ENCODE measurements around the gene OR4D10. TPM values are rescaled to one million over a fixed set of nuclear protein-coding genes. Genes with fewer than 3 reads are reported as not detected.

OR4D10 gene
- total and polyA plus RNA-seq, 10 of the 15 experiments (the other 5 are each of a cell fraction or from before 2014, with no cell fraction given), result not detected

DNA sequence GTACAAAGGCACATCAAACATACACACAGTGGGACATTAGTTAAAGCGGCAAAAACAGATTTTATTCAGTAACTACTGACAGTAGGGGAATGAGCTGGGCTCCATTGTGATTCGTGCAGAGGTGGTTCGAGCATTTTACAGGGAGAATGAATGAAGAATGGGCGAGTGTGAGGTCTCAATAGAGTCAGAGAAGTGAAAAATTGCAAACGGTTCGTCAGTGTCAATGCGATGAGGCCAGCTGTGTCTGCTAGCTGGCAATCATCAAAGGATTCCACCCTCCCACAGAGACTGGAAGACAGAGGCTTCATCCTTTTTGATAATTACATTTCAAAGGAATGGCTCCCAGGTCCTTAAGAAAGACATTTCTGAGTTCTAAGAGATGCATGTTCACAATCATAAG is 55.6 kb downstream of the OR4D10 start:
- ATAC-seq, result no peak
- peak; percentile 31 for FAIRE-seq
- BruUV-seq (replicated peaks), result no TSS peak
- no peaks in the 10 kb centered on the region for H3K27me3 ChIP-seq (replicated peaks in 1 of 2; ENCODE audit: control insufficient read depth in 2 of 2, insufficient read depth in 2 of 2, low read length in 1 of 2)
- H2AFZ ChIP-seq (ENCODE audit: control insufficient read depth, low read depth, low read length), result no peak overlapping the region
- ChIA-PET SMC1A (ENCODE audit: uncharacterized antibody, unreplicated experiment) (no interaction called here), RAD21 (ENCODE audit: unreplicated experiment) (interaction anchor here (1.5 kb wide), 1 partner anchor 8 kb away, joined by 5 read pairs; no protein-coding TSS in a partner anchor), POLR2A (no interaction called here), CTCF (no interaction called here)
- H3K4me1 ChIP-seq (ENCODE audit: control insufficient read depth, insufficient read depth, low read length), result no peaks in the 10 kb centered on the region
- H3K36me3 ChIP-seq (ENCODE audit: control insufficient read depth in 2 of 2, insufficient read depth in 2 of 2, low read length in 1 of 2), result no peaks in the 10 kb centered on the region
- no peak overlapping the region for H3K4me3 ChIP-seq
- no peak for TF ChIP-seq MYC (IDR thresholded peaks at IDR 0.05; ENCODE audit: insufficient read depth, insufficient read length, insufficient replicate concordance, low read length, severe bottlenecking)
- no peak for TF ChIP-seq MXI1 (IDR thresholded peaks at IDR 0.05; ENCODE audit: low read depth, low read length)
- no peak for TF ChIP-seq NR2C2 (IDR thresholded peaks at IDR 0.05; ENCODE audit: borderline replicate concordance, control insufficient read depth, insufficient read length, low read depth)
- TF ChIP-seq MTA3 (IDR thresholded peaks at IDR 0.05; ENCODE audit: borderline replicate concordance, low read length), result no peak
- no peak for TF ChIP-seq ZNF622 (IDR thresholded peaks at IDR 0.05)
- TF ChIP-seq MEF2B (IDR thresholded peaks at IDR 0.05; ENCODE audit: partially characterized antibody, poor library complexity, severe bottlenecking), result no peak
- no peak for TF ChIP-seq HDGF (IDR thresholded peaks at IDR 0.05)
- TF ChIP-seq TARDBP (IDR thresholded peaks at IDR 0.05; ENCODE audit: borderline replicate concordance), result no peak
- no peak for TF ChIP-seq NFIC (IDR thresholded peaks at IDR 0.05; ENCODE audit: low read depth, low read length)
- TF ChIP-seq, protein P1, sequence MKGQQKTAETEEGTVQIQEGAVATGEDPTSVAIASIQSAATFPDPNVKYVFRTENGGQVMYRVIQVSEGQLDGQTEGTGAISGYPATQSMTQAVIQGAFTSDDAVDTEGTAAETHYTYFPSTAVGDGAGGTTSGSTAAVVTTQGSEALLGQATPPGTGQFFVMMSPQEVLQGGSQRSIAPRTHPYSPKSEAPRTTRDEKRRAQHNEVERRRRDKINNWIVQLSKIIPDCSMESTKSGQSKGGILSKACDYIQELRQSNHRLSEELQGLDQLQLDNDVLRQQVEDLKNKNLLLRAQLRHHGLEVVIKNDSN (IDR thresholded peaks at IDR 0.05; ENCODE audit: borderline replicate concordance, extremely low read length, insufficient read depth, low read depth, low read length), result no peak
- TF ChIP-seq BCL11A (IDR thresholded peaks at IDR 0.05; ENCODE audit: low read depth, low read length), result no peak
- TF ChIP-seq TCF3 (IDR thresholded peaks at IDR 0.05; ENCODE audit: borderline replicate concordance, insufficient read depth, low read depth, low read length), result no peak
- TF ChIP-seq, protein P2, sequence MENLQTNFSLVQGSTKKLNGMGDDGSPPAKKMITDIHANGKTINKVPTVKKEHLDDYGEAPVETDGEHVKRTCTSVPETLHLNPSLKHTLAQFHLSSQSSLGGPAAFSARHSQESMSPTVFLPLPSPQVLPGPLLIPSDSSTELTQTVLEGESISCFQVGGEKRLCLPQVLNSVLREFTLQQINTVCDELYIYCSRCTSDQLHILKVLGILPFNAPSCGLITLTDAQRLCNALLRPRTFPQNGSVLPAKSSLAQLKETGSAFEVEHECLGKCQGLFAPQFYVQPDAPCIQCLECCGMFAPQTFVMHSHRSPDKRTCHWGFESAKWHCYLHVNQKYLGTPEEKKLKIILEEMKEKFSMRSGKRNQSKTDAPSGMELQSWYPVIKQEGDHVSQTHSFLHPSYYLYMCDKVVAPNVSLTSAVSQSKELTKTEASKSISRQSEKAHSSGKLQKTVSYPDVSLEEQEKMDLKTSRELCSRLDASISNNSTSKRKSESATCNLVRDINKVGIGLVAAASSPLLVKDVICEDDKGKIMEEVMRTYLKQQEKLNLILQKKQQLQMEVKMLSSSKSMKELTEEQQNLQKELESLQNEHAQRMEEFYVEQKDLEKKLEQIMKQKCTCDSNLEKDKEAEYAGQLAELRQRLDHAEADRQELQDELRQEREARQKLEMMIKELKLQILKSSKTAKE (IDR thresholded peaks at IDR 0.05; ENCODE audit: low read depth, poor library complexity, severe bottlenecking), result no peak
- no peak for TF ChIP-seq BMI1 (IDR thresholded peaks at IDR 0.05; ENCODE audit: borderline replicate concordance)
- no peak for TF ChIP-seq ZNF217 (IDR thresholded peaks at IDR 0.05)
- TF ChIP-seq HCFC1 (IDR thresholded peaks at IDR 0.05; ENCODE audit: low read length), result no peak
- TF ChIP-seq SIN3A (IDR thresholded peaks at IDR 0.05; ENCODE audit: low read depth, low read length), result no peak
- no peak for TF ChIP-seq CBFB (IDR thresholded peaks at IDR 0.05; ENCODE audit: low read depth)
- no peak for TF ChIP-seq GATAD2B (conservative IDR thresholded peaks at IDR 0.05; ENCODE audit: low read depth)
- no peak overlapping the region for H3K9ac ChIP-seq (ENCODE audit: control insufficient read depth, insufficient read depth, low read length)
- no peak overlapping the region for H3K4me2 ChIP-seq (ENCODE audit: control insufficient read depth, insufficient read depth)
- intact Hi-C loops (cut with micrococcal nuclease; ENCODE audit: unreplicated experiment), result no loop called here
- DNase-seq (ENCODE audit: low read depth, low spot score), result no peak
- H3K79me2 ChIP-seq (ENCODE audit: control insufficient read depth, insufficient read depth, low read length), result no peaks in the 10 kb centered on the region
- no peaks in the 10 kb centered on the region for H3K9me3 ChIP-seq (replicated peaks; ENCODE audit: control insufficient read depth, insufficient read depth, low read length)
- in situ Hi-C loops (cut with MboI), result no loop called here
- H3K27ac ChIP-seq (ENCODE audit: control insufficient read depth, insufficient read depth), result no peak overlapping the region
- 54% methylated on average over 7 of the region's 7 CpGs for WGBS (ENCODE audit: insufficient coverage, insufficient replicate concordance, low lambda C conversion rate, missing lambda C conversion rate)
- no peaks in the 10 kb centered on the region for H4K20me1 ChIP-seq (ENCODE audit: control insufficient read depth, insufficient read depth)
